KBM-7 (cell line): ENCODE results near the gene ZSCAN10.
"Not testable (repeated sequence)": the region's sequence is repeated elsewhere in the genome, so short reads cannot be mapped to it uniquely, and the experiment has no call there.

Source experiments
- DNase-seq: peaks from one replicate; pipeline ENCODE4 v3.0.0-alpha.2; 2015
- in situ Hi-C: fragments of 300-500 bp; cut with MboI; formaldehyde crosslinking; loops from 2 replicates; pipeline ENCODE4 v1.14.3; 2020; ENCODE audit warnings: low sequenced_read_pairs, low pct_unique_long_range_greater_than_20kb, mixed read lengths

ZSCAN10 gene

DNA sequence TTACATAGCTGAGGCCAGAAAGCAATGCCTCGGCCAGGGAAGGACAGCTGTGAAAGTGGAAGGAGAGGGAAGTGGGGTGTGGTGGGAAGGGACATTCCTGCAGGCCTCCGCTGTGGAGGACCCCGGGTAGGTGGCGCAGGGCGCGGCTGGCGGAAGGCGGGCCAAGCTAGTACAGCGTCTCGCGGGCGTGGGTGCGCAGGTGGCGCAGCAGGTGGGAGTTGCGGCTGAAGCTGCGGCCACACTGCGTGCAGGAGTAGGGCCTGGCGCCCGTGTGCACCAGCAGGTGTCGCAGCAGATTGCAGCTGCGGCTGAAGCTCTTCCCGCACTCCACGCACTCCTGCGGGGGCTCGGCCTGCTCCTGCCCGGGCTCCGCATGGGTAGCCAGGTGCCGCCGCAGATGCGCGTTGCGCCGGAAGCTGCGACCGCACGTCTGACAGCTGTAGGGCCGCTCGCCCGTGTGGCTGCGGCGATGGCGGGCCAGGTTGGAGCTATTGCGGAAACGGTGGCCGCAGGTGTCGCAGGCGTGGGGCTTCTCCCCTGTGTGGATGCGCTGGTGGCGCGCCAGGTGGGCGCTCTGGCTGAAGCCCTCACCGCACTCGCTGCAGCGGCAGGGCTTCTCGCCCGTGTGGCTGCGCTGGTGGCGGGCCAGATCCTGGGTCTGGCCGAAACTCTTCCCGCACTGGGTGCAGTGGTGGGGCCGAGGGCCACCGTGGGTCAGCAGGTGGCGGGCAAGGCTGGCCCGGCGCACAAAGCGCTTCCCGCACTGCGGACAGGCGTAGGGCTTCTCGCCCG lies 10.0 kb downstream of the ZSCAN10 start:
- DNase-seq, result no peak
- in situ Hi-C loops, result no loop called here

DNA sequence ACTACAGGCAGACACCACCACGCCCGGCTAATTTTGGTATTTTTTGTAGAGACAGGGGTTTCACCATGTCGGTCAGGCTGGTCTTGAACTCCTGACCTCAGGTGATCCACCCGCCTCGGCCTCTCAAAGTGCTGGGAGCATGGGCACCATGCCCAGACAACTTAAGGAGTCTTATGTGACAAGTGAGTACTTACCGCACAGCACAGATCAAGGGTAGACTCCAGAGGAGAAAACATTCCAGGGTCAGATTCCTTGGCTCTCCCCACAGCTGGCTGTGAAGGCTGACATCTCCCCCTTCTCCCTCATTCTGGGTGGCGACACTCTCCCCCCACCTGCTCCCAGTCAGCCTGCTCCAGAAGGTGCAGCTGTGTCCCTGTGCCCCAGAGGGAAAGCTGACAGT lies 10.6 kb downstream of the ZSCAN10 start:
- no peak for DNase-seq

DNA sequence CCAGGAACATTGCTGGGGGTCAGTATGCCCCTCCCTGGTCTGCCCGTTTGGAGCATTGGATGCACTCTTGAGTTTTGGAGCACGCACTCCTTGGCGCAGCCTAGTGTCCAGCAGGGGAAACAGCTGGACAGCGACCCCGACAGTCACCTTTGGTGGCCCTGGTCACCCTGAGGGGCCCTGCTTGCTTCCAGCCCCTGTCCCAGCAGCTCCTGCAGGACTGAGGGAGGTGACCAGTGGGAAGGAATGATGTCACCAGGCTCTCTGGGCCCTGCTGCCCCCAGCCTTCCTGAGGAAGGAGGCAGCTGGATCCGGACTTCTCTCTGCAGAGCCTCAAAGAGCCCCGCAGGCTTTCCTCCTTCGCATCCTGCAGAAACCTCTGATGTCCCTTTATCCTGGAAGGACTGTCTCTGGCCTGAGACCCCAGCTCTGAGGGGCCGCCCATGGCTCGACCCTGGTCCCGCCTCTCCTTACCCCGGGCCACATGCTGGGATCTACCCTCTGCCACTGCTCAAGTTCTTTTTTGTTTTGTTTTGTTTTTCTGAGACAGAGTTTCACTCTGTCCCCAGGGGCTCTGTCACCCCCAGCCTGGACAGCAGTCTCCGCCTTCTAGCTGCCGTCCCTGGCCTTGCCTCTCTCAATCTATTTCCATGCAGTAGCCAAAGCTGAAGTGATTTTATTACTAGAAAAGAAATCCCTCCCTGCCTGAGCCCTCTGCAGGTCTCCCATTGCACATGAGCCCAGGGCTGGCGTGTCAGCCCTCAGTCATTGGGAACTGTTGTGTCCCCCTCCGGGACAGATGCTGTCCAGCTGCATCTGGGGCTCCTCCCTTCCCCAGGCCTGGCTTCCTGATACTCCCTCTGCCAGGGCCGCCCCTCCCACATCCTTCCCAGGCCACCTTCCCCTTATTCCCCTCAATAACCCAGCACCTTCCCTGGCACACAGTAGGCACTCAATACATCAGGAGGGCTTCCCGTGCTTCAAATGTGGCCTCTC lies 11.6 kb downstream of the ZSCAN10 start:
- in situ Hi-C loops, result no loop called here
- DNase-seq, result peak; percentile 64

More for the DNA sequence above, 10.6 kb downstream of the ZSCAN10 start:
- in situ Hi-C loops, result no loop called here

DNA sequence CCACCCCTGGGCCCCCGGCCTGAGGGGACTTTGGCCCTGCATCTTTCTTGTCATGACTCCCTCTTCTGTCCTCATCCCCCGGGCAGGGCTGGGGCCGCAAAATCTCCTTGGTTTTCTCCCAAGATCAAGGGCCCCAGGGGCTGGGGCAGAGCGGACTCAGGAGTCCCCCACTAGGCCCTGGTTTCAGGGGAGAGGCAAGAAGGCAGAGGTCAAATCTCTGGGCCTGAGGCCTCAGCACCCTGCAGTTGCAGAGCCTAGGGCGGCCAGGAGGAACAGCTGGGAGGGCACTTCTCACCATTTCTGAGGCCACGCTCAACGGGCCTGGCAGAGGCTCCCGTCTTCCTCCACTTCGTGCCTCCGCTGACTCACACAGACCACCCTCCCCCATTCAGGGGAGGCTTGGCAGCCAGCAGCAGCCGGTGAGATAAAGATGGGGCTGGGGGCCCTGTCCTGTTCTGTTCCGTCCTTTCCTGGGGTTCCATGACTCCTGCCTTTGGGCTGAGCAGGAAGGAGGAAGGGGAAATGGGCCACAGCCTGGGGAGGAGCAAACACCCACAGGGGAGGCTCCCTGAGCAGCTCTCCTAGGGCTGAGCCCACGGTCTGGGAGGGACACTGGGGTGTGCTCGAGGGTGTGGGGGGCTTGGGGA lies 12.4 kb downstream of the ZSCAN10 start:
- in situ Hi-C loops, result no loop called here
- DNase-seq, result peak; percentile 64

DNA sequence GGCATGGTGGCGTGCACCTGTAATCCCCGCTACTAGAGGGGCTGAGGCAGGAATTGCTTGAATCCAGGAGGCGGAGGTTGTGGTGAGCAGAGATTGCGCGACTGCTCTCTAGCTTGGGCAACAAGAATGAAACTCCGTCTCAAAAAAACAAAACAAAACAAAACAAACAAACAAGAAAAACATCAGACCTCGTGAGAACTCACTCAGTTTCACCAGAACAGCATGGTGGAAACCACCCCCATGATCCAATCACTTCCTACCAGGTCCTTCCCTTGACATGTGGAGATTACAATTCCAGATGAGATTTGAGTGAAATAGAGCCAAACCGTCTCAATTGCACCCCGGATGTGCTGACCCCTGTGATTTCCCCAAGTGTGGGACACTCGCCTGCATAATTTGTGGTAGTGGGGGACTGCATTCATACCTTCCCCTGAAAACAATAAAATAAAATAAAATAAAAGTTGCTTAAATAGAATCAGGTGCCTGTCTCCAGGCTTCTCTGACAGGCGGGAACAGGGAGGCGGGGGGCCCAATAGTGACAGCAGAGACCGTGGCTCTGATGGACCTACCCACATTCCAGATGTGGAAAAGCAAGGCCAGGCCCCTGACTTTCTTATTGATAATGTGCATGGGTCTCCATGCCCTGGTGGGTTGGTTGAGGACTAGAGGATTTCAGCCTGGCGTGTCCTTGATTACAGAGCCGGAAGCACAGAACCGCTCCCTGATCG lies 13.1 kb downstream of the ZSCAN10 start:
- no peak for DNase-seq
- in situ Hi-C loops, result no loop called here

DNA sequence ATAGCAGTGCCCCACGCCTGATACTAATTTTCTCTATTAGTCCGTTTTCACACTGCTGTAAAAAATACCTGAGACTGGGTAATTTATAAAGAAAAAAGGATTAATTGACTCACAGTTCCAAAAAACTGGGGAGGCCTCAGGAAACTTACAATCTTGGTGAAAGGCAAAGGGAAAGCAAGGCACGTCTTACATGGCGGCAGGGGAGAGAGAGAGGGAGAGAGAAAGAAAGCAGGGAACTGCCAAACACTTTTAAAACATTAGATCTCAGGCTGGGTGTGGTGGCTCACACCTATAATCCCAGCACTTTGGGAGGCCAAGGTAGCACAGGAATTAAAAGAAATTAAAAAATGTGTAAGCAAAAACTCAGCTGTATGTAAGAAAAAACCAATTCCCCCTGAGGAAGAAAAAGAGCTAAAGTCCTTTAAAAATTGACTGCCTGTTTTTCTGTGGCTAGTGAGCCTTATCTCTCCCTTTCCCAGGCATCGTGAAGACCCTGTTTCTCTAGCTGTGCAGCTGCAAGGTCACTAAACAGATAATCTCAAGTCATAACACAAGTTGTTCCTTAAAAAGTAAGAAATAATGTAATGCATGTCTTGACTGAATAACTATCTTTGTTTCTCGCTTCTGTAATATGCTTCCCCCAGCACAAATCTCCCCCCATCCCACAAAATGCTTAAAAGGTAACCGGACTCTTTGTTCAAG lies 14.0 kb downstream of the ZSCAN10 start:
- in situ Hi-C loops, result no loop called here

DNA sequence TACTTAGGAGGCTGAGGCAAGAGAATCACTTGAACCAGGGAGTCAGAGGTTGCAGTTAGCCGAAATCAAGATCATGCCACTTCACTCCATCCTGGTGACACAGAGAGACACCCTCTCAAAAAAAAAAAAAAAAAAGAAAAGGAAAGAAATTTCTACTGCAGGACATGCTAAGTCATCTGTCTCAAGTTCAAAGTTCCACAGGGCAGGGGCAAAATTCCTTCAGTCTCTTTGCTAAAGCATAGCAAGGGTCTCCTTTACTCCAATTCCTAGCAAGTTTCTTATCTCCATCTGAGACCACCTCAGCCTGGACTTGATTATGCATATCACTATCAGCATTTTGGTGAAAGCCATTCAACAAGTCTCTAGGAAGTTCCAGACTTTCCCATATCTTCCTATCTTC lies 14.6 kb downstream of the ZSCAN10 start:
- no peak for DNase-seq
- in situ Hi-C loops, result no loop called here

More for the DNA sequence above, 14.0 kb downstream of the ZSCAN10 start:
- no peak for DNase-seq

DNA sequence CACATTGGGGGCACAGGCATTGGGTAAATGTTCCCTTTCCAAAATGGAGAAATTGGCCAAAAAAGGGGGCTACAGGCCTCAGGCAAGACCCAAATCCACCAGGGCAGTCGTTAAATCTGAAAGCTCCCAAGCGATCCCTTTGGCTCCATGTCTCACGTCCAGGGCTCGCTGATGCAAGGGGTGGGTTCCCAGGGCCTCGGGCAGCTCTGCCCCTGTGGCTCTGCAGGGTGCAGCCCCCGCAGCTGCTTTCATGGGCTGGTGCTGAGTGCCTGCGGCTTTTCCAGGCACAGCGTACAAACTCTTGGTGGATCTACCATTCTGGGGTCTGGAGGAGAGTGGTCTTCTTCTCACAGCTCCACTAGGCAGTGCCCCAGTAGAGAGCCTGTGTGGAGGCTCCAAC lies 15.7 kb downstream of the ZSCAN10 start:
- in situ Hi-C loops, DNase-seq: not testable (repeated sequence)

DNA sequence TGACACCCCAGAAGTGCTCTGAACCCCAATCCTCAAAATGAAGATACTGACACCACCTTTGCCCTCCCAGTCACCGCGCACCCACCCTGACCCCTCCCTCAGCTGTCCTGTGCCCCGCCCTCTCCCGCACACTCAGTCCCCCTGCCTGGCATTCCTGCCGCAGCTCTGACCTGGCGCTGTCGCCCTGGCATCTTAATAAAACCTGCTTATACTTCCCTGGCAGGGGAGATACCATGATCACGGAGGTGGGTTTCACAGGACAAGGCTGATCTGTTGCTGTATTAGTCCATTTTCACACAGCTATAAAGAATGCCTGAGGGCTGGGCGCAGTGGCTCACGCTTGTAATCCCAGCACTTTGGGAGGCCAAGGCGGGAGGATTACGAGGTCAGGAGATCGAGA lies 17.1 kb downstream of the ZSCAN10 start:
- in situ Hi-C loops, DNase-seq: not testable (repeated sequence)

DNA sequence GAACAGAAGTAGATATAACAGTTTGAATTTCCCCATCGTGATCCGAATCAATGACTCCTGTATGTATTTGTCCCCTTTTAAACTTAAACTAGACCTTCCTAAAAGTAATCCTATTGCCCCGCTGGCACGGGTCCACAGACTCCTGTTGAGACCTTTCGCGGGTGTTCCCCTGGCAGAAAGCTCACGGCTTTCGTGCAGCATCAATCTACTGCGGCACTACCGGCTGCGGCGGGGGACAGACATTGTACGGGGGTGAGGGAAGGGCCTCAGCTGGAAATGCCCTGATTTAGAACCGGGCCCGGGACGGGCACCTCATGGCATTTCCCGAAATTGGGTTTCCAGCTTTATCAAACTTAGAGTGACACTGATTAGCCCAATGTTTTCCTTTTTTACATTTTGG lies 19.1 kb downstream of the ZSCAN10 start:
- in situ Hi-C loops, result no loop called here
- DNase-seq, result no peak

DNA sequence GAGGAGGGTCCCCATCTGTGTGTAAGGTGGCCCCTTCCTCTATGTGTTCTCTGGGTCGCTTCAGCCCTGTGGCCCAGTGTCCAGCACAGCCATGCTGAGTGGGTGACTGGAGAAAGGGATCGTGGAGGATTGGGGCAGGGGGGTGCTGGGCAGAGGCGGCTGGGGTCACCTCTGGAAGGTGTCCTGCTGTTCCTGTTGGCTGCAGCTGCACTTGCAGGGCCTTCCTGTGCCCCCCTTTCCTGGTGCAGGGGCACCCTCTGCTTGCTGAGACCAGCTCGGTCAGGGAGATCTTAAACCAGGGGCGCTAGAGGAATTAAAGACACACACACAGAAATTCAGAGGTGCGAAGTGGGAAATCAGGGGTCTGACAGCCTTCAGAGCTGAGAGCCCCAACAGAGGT lies 22.5 kb downstream of the ZSCAN10 start:
- DNase-seq, result no peak

DNA sequence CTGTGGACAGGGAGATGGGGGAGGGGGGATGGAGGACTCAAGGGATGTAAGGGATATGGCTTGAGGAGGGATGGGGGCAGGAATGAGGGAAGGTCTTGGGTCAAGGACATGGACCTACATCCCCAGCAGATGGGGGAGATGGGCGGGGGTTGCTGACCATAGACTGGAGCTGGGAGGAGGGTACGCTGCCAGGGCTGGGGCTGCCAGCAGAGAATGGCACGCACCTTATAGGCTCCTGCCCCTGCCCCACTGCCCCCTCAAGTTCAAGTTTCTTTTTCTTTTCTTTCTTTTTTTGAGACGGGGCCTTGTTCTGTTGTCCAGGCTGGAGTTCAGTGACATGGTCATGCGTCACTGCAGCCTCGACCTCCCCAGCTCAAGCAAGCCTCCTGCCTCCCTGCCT lies 23.1 kb downstream of the ZSCAN10 start:
- in situ Hi-C loops, DNase-seq: not testable (repeated sequence)

More for the DNA sequence above, 22.5 kb downstream of the ZSCAN10 start:
- in situ Hi-C loops, result no loop called here

DNA sequence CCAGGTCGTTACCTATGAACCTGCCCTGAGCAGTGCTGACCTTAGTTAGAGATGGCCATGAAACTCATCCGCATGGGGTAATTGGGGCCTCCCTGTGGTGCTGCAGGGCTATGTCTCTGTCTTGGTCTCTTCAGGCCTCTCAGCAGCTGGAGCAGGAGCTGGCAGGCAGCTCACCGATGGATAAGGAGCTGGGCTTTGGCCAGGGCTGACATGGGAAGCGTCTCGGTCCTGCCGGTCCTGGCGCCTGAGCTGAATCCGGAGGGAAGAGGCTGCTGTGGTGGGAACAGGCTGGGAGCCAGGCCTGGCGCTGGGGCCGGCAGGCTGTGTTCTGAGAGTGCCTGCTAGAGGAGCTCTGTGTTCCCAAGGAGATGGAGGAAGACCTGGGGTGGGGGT lies 23.6 kb downstream of the ZSCAN10 start:
- in situ Hi-C loops, result no loop called here
- no peak for DNase-seq

DNA sequence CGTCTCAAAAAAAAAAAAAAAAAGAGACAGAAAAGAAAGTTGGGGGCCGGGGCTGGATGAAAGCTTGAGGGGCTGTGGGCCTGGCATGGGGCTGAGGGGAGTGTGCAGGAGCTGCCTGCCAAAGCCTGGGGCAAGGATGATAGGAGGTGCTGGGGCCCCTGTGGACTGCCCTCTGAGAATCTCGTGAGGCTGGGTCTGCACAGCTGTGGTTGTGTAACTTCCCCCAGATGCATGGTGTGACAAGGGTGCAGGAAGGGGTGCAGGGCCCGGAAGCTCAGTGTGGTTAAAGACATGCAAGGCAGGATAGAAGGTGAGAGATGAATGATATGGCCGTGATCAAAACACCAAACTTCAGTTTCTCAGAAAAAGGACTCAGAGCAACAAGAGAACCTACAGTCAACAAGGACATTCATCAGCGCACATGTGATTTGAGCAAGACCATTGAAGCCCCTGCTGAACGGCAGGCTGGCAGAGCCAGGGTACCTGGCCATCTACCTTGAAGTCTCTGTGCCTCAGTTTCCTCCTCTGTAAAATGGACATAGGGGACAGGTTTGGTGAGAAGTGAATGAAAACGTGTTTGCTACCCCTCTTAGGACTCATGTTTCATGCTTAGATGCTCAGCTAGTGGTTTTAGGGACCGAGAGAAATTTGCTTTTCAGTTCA lies 24.1 kb downstream of the ZSCAN10 start:
- in situ Hi-C loops, result no loop called here

DNA sequence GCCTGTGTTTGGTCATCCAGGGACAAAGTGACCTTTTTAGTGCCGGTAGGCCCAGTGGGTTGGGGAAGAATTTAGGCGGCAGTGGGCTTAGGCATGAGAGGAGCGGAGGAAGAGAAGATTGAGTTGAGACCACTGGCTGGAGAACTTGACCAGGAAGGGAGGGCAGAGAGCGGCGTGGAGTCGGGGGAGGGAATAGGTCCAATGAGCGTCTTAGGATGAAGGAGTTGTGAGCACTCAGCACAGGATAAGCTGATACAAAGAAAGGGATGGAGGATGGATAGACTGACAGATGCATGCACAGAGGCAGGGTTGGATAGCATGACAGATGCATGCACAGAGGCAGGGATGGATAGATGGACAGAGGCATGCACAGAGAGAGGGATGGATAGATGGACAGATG lies 25.6 kb downstream of the ZSCAN10 start:
- no peak for DNase-seq
- in situ Hi-C loops, result no loop called here

More for the DNA sequence above, 24.1 kb downstream of the ZSCAN10 start:
- DNase-seq, result peak; percentile 97

DNA sequence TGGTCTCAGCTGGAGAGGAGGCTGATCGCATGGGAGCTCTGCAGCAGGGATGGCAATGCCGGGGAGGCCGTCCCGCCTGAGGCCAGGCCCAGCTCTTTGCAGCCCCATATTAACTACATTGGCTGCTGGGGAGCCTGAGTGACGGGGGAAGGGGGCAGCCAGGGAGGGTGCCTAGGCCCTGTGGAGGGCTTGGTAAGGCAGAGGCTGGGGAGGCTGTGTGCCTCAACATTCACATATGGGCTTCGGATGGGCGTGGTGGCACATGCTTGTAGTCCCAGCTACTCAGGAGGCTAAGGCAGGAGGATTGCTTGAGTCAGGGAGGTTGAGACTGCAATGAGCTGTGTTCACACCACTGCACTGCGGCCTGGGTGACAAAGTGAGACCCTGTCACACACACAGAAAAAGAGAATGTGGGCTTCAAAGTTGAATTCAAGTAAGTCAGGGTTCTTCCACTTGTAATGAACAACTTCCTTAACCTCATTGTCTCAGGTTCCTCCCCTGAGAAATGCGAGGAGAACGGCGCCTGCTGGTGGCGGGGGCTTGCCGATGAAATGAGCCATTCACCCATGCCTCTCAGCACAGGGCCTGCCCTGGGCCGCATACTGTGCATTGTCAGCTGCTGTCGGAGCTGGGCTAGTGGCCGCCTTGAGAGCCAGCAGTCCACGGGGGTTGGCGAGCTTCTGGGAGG lies 26.4 kb downstream of the ZSCAN10 start:
- in situ Hi-C loops, DNase-seq: not testable (repeated sequence)

DNA sequence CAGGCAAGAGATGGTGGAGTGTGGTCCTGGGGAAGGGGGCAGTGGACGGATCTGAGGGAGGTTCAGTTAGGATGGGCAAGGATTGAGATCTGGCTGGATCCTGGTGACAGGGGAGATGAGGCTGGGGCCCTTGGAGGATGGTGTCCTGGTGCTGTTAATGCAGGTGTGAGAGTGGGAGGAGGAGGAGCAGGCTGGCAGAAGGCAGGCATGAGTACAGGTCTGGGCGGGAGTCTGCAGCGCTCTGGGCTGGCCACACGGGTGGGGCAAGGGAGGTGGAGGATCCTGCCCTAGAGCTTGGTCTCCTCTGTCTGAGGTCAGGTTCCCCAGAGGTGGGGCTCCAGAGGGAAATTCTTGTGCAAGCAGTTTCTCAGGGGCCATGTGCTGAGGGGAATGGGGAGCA lies 26.9 kb downstream of the ZSCAN10 start:
- DNase-seq, in situ Hi-C loops: not testable (repeated sequence)
